Neural cell (in vitro differentiated cells): ENCODE data around the gene STIM1.

Source experiments
- CTCF ChIP-seq: fragments of 450-650 bp; IDR thresholded peaks from 2 replicates; pipeline ENCODE4 v1.5.1; 2014; ENCODE audit warnings: antibody characterized with exemption, mild to moderate bottlenecking, moderate library complexity; ENCODE audit not compliant: poor library complexity, severe bottlenecking
- EP300 ChIP-seq: fragments of 450-650 bp; conservative IDR thresholded peaks from 2 replicates; pipeline ENCODE4 v1.6.1; 2014; ENCODE audit warnings: antibody characterized with exemption, mild to moderate bottlenecking, moderate library complexity; ENCODE audit not compliant: poor library complexity, severe bottlenecking
- EZH2 ChIP-seq: fragments of 200-600, 300-800 bp; shearing (Covaris generic), sonication (generic); IDR thresholded peaks from 2 replicates; pipeline ENCODE4 v1.6.1; 2014; ENCODE audit warnings: antibody characterized with exemption, low read length, borderline replicate concordance, mild to moderate bottlenecking; ENCODE audit not compliant: insufficient read depth, poor library complexity, severe bottlenecking
- SMC3 ChIP-seq: fragments of 450-650 bp; conservative IDR thresholded peaks from 2 replicates; pipeline ENCODE4 v1.6.1; 2014; ENCODE audit warnings: antibody characterized with exemption, mild to moderate bottlenecking, moderate library complexity; ENCODE audit not compliant: poor library complexity
- TAF1 ChIP-seq: IDR thresholded peaks from 2 replicates; pipeline ENCODE4 v1.6.1; 2012; ENCODE audit warnings: low read depth

GRCh38 chr11:4068962-4069361, 213.5 kb downstream of the STIM1 start:
- TF ChIP-seq CTCF (no peak), EZH2 (no peak), TAF1 (no peak), SMC3 (no peak), EP300 (no peak)
